Left lobe of liver (tissue), 2 donors: ENCODE measurements around the gene ALDH7A1. TPM values are rescaled to one million over a fixed set of nuclear protein-coding genes. Genes with fewer than 3 reads are reported as not detected.

Experiments used
- ATAC-seq: fragments of 200-7000 bp; cut with Tn5 transposase; one replicate; pipeline ENCODE4 v1.9.1; 2020; ENCODE audit warnings: mild to moderate bottlenecking, moderate library complexity
- DNase-seq: peaks from one replicate; pipeline ENCODE4 v3.0.0-alpha.2; 2020; ENCODE audit warnings: low spot score
- total RNA-seq: library from RNA; stranded (reverse); gene quantifications from one replicate; pipeline ENCODE4 v1.2.1, GENCODE V29; 2021
- donor health status: DM: no; HTN: no; CAD: no; lungs with moderate emphysema.
- donor health status: DM: no; HTN: yes; CAD: no.

ALDH7A1 gene
- total RNA-seq, 1 donor from 2014 or later: 128 TPM

DNA sequence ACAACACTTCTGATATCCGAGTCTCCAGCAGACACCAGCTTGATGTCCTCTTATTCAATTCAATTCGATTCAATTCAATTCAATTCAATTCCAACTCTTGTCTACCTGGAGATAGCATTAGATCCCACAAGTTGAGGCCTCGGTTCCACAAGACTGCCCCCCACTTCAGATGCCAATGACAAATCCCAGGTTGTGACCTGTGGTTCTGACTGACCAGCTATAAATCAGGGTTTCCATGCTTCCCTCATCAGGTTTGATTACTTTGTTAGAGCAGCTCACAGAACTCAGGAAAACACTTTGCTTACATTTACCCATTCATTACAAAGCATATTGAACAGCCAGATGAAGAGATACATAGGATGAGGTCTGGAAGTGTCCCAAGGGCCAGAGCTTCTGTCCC, 82.6 kb downstream of the ALDH7A1 start:
- ATAC-seq: no peak

DNA sequence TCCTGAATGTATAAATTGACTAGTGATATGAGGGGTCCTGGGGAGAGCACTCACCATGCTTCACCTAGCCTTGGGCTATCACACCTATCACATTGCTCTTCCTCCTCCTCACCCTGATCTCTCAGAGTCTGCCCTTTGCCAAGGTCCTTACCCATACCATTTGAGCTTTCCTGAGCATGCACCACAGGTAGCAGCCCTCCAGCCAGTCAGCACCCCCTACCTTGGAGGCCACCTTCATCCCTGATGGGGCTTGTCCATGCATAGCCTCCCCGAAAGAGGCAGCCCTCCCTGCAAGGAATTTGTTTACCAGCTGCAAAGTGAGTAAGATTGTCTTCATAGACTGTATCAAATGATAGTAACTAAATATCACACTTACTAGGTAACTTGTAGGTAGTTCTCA, 83.1 kb downstream of the ALDH7A1 start:
- DNase-seq: no peak
- no peak for ATAC-seq

More for the DNA sequence above, 82.6 kb downstream of the ALDH7A1 start:
- DNase-seq: no peak

GRCh38 chr5:126509339-126509738, 85.7 kb downstream of the ALDH7A1 start:
- ATAC-seq: no peak
- no peak for DNase-seq

DNA sequence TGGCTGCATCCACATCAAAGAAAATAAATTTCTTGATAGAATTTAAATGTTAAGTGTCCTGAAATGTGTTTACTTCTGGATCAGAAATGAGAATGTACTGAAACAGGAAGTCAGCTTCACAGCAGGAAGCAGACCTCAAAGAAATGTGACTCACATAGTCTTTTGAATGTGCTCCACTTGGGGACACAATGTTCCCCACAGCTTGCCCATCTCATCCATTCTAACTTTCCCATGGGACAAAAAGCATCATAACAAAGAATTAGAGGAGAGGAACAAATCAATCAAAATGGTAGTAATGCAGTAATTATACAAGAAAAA, 86.1 kb downstream of the ALDH7A1 start:
- DNase-seq (no peak), ATAC-seq (peak; percentile 29)

- no peak for DNase-seq
- ATAC-seq: no peak
These were observed 86.6 kb downstream of the ALDH7A1 start for GRCh38 chr5:126508251-126508961.

DNA sequence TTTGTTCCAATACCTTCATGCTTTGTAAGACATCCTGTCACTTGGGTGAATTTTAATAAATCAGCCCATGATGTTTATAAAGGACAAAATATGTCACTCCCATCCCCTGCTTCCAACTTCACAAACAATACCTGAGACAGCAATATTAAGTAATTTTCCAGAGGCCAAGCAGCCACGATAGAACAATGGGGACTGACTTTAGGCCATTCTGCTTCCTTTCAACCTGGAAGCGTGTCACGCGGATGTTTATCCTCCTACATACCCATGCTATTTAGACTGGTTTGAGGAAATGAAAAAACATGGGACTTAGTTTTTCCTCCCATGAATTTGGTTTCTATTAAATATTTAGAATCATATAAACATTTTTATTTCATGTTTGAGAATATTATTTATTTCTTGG, 88.9 kb downstream of the ALDH7A1 start:
- DNase-seq: no peak
- no peak for ATAC-seq

DNA sequence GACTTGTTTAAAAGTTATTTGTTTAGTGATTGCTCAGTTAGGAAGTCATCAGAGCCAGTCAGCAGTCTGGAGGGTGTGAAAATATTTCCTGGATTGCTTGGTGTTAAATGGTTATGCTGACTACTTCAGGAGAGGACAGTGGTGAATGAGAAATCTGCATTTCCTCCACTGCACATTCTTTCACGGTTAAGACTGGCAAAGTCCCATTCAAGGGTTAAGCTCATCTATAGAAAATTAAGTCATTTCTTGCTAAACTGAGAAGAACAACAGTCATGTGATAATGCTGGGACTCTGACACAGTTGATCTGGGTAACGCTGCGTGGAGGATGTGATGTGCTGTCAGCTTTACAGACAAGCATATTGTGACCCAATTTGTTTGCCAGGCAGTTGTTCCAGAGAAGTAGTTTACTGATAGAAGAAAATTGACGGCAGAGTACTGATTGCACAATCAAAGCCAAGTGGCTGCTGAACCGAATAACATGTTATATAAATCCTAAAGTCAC, 91.4 kb downstream of the ALDH7A1 start:
- peak; percentile 59 for DNase-seq
- peak; percentile 86 for ATAC-seq

- ATAC-seq: no peak
These were observed 93.6 kb downstream of the ALDH7A1 start for GRCh38 chr5:126501448-126501847.

GRCh38 chr5:126499853-126500342, 95.1 kb downstream of the ALDH7A1 start:
- DNase-seq (no peak), ATAC-seq (peak; percentile 71)

More at GRCh38 chr5:126501448-126501847, 93.6 kb downstream of the ALDH7A1 start:
- DNase-seq: no peak

GRCh38 chr5:126499278-126499677, 95.7 kb downstream of the ALDH7A1 start:
- no peak for DNase-seq
- peak; percentile 25 for ATAC-seq

DNA sequence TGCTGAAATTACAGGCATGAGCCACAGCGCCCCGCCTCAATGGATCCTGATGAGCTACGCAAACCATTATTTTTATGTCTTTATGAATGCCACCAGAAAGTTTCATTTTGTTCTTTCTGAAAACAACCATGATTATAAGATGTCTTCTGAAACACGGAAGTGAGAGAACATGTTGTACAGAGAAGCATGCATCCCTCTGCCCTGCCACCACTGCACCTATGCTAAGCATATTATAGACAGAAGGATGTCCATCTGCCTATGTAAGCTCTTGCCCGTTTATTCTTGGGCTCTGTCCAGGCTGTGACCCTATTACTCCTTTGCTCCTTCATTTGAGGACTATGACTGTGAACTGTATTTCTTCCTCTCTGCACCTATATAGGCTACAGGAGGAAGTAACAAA, 97.5 kb downstream of the ALDH7A1 start:
- DNase-seq (no peak), ATAC-seq (no peak)

GRCh38 chr5:126494393-126494792, 100.6 kb downstream of the ALDH7A1 start:
- ATAC-seq (no peak), DNase-seq (no peak)

DNA sequence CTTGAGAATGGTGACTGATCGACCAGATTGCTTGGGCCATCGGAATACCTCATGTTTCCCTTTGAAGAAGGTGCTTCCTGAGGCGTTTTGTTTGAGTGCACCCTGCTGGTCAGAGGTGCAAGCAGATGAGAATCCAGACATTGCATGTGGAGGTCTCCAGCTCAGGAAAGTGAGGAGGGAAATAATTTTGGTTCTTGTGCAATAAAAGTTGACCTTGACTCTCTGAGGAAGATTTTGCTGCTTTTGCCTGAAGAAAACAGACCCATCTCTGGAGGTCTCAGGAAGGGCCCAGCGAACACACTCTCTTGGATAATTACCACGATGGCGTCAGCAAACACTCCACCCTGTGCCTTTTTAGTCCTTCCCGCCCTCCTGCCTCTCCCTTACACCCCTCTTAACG, 102.1 kb downstream of the ALDH7A1 start:
- DNase-seq: no peak
- ATAC-seq: peak; percentile 47

DNA sequence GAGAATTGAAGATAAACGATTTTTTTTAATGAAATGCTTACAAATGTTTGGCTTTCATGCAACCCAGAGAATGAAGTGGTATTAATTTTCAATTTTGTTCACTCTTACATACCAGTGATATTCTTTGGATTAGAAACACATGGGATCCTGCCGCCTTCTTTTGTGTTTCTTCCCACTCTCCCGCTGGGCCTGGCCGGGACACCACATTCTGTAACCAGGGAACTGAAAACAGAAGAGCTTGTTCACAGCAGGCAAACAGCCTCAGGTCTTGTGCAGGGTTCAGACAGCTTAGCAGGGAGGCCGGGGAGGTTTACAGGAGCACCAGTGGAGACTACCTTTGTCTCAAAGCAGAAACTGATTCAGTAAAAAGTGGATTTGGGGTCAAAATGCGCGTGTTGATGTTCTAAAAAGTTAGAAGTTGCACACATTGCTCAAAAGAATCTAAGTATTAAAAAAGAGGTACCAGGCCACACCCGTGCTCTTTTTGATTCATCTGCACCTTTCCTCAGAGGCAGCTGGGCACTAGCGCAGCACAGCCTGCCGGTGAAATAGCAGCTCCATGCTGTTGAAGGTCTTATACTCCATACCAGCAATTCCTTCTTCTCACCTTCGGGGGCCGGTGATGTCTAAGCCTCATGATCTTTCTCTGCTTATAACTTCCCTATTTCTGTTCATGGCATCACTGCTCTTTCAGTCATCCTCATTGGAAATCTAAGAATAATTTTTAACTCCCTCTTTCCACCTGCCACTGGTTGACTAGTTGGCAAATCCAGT, 104.7 kb downstream of the ALDH7A1 start:
- ATAC-seq (no peak), DNase-seq (no peak)

DNA sequence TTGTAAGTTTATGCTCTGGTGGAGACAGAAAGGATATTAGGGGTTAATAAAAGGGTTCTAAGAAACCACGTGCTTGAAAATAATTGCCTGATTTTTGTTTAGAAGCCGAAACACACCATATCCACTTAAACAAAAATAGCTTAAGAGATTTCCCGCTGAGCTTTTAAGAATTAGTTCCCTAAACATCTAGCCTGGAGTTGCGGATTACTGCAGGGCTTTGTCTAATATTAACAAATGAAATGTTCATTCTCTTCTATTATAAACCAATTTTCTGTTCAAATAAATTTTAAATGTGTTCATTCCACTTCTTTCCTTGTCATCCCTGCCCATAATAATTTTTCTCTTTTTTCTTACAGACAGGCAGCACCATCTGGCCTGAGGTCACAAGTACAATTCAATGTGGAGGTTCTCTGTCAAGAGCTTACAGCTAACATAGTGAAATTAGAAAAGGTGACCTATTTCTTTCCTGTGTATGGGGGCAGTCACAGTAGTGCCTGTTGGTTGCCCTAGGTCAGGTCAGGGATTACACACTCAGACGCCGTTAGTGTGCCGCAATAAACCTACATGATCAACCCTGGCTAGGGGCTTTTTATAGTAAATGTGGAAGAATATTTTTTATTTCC, 106.5 kb downstream of the ALDH7A1 start:
- ATAC-seq (no peak), DNase-seq (no peak)

DNA sequence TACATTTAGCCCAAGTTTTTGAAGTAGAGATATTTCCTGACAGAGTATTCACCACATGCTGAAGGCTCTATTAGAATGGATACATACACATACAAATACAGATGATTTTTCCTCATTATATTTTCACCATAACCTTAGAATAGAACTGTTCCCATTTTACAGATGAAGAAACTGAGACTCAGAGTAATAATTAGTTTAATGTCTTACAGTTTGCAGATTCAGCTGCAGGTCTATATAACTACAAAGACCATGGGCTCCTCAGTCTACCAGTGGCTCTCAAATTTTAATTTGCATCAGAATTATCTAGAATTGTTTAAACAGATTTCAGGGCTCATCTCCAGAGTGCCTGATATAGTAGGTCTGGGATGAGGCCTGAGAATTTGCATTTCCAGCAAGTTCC, 107.4 kb downstream of the ALDH7A1 start:
- DNase-seq: no peak
- ATAC-seq: no peak

DNA sequence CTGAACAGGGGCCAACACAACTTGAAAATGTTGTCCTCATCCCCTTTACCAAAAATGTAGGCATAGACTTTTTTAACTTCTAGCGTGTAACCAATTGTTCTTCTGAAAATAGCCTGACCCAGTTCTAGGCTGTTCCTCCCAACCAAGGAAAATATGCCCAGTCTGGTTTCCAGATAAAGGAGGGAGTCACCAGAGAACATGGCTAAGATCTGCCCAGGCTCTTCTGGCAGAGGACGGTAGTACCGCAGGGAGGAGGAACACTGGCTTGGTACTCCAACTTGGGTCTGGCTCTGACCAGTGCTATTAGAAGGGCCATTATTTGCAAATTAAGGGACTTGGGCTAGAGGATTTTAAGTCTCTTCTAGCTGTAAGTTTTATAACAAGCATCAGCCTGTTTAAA, 108.7 kb downstream of the ALDH7A1 start:
- DNase-seq: no peak
- no peak for ATAC-seq

- no peak for DNase-seq
- no peak for ATAC-seq
These were observed 110.8 kb downstream of the ALDH7A1 start for GRCh38 chr5:126484253-126484652.

DNA sequence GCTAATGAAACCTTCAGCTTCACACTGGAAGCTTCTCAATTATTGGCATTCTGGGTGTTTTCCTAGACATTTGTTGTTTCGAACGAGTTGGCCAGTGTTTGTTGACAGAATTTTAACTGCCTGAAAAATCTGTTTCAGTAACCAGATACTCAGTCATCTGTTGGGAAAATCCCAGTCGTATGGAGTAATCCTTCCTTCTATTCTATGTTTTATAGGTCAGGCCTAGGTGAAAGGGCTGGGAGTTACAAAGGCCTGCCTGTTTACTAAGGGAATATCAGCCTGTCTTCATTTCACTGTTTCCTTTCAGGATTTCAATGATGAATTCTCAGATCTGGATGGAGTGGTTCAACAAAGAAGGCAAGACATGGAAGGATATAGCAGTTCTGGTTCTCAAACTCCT, 111.9 kb downstream of the ALDH7A1 start:
- DNase-seq (no peak), ATAC-seq (no peak)

- no peak for DNase-seq
- ATAC-seq: no peak
These were observed 112.4 kb downstream of the ALDH7A1 start for GRCh38 chr5:126482591-126482990.

- DNase-seq (no peak), ATAC-seq (no peak)
These were observed 113.8 kb downstream of the ALDH7A1 start for GRCh38 chr5:126481243-126481642.
